HL-60 (cell line): ENCODE results near the gene ACO1.

ENCODE experiments used
- DNase-seq, 2 experiments: peaks; one replicate each; pipeline ENCODE4 v3.0.0-alpha.2; 2010 to 2020; ENCODE audit warnings: low read depth in 1 of 2, low spot score in 1 of 2
- H3K27ac ChIP-seq: fragments of 250-450 bp; sonication (Bioruptor Pico); replicated peaks from 2 replicates; pipeline ENCODE4 v1.5.1; 2020; ENCODE audit warnings: mild to moderate bottlenecking, moderate library complexity
- H3K27me3 ChIP-seq: fragments of 250-450 bp; sonication (Bioruptor Pico); 2 replicates; pipeline ENCODE4 v1.5.1; 2021; ENCODE audit warnings: mild to moderate bottlenecking, moderate library complexity; ENCODE audit not compliant: insufficient read depth, poor library complexity, severe bottlenecking
- H3K4me3 ChIP-seq: replicated peaks from 2 replicates; pipeline ENCODE4 v1.5.1; 2011; ENCODE audit warnings: mild to moderate bottlenecking, control low read depth, low read length; ENCODE audit not compliant: insufficient read depth
- CTCF ChIP-seq: IDR thresholded peaks from one replicate; pipeline ENCODE4 v1.5.1; 2011; ENCODE audit warnings: low read length, control low read depth, inconsistent platforms; ENCODE audit not compliant: insufficient read depth
- GABPA ChIP-seq: IDR thresholded peaks from 2 replicates; pipeline ENCODE4 v1.6.1; 2012; ENCODE audit warnings: low read depth
- POLR2AphosphoS5 ChIP-seq: IDR thresholded peaks from 2 replicates; pipeline ENCODE4 v1.6.1; 2012; ENCODE audit warnings: low read depth
- REST ChIP-seq: IDR thresholded peaks from 2 replicates; pipeline ENCODE4 v1.6.1; 2012; ENCODE audit warnings: low read depth; ENCODE audit not compliant: insufficient replicate concordance
- SPI1 ChIP-seq: IDR thresholded peaks from 2 replicates; pipeline ENCODE4 v1.6.1; 2012; ENCODE audit warnings: low read depth, mild to moderate bottlenecking, borderline replicate concordance

Gene ACO1

GRCh38 chr9:32442433-32442832 lies 58.0 kb downstream of the ACO1 start:
- no peaks in the 10 kb centered on the region for H3K27me3 ChIP-seq
- no peak for DNase-seq
- TF ChIP-seq GABPA (no peak), POLR2AphosphoS5 (no peak), REST (no peak), CTCF (no peak), SPI1 (no peak)

GRCh38 chr9:32449969-32450368 lies 65.5 kb downstream of the ACO1 start:
- TF ChIP-seq CTCF (no peak), SPI1 (no peak), POLR2AphosphoS5 (no peak), GABPA (no peak), REST (no peak)
- DNase-seq: no peak
- H3K27ac ChIP-seq: no peak overlapping the region
- no peaks in the 10 kb centered on the region for H3K27me3 ChIP-seq
- no peak overlapping the region for H3K4me3 ChIP-seq

More at GRCh38 chr9:32442433-32442832, 58.0 kb downstream of the ACO1 start:
- H3K4me3 ChIP-seq: no peak overlapping the region
- H3K27ac ChIP-seq: no peak overlapping the region

- no peak overlapping the region for H3K4me3 ChIP-seq
- TF ChIP-seq POLR2AphosphoS5 (no peak), SPI1 (no peak), GABPA (no peak), CTCF (no peak), REST (no peak)
- DNase-seq: no peak
- H3K27ac ChIP-seq: no peak overlapping the region
- H3K27me3 ChIP-seq: no peaks in the 10 kb centered on the region
Observed at GRCh38 chr9:32454280-32454679, 69.8 kb downstream of the ACO1 start.
